ENCODE data around the gene PGK2. TPM values are rescaled to one million over a fixed set of nuclear protein-coding genes. Genes with fewer than 3 reads are reported as not detected.

The PGK2 gene
- total and polyA plus RNA-seq, 2 of the 8 experiments (the other 6 are each of a cell fraction or from before 2014, with no cell fraction given) = not detected

GRCh38 chr6:49772285-49772684 lies 14.8 kb downstream of the PGK2 start (continued):
- TF ChIP-seq TCF12 (IDR thresholded peaks at IDR 0.05; ENCODE audit: low read depth, low read length) (no peak), CREB1 (IDR thresholded peaks at IDR 0.05) (no peak), SP1 (IDR thresholded peaks at IDR 0.05; ENCODE audit: low read depth, low read length) (no peak)

Data from H1 (cell line).